Large intestine (tissue), 3 donors: ENCODE results near the gene GPR61. TPM values are rescaled to one million over a fixed set of nuclear protein-coding genes. Genes with fewer than 3 reads are reported as not detected.

Source experiments
- DNase-seq, 2 donors: peaks; one replicate each; pipeline versions ENCODE4 v3.0.0 to v3.0.0-alpha.2; 2013
- H3K27ac ChIP-seq: one replicate; pipeline ENCODE4 v1.5.1; 2013; ENCODE audit warnings: low read length
- H3K27me3 ChIP-seq: 2 replicates; pipeline ENCODE4 v1.6.1; 2013; ENCODE audit warnings: low read length; ENCODE audit not compliant: control insufficient read depth, insufficient read depth
- H3K36me3 ChIP-seq: 2 replicates; pipeline ENCODE4 v1.6.1; 2013; ENCODE audit warnings: low read length; ENCODE audit not compliant: control insufficient read depth, insufficient read depth
- H3K4me1 ChIP-seq: one replicate; pipeline ENCODE4 v1.6.1; 2013; ENCODE audit warnings: low read length; ENCODE audit not compliant: control insufficient read depth, insufficient read depth
- H3K4me3 ChIP-seq: one replicate; pipeline ENCODE4 v1.5.1; 2013; ENCODE audit warnings: low read length
- H3K9me3 ChIP-seq: one replicate; pipeline ENCODE4 v1.6.1; 2013; ENCODE audit warnings: mild to moderate bottlenecking, low read depth, low read length, moderate library complexity; ENCODE audit not compliant: control insufficient read depth
- WGBS: methylation state at CpG from one replicate; pipeline ENCODE4 v1.1.5; 2013; ENCODE audit warnings: low lambda C conversion rate; ENCODE audit not compliant: insufficient coverage; 5-methylcytosine and 5-hydroxymethylcytosine counted together
- polyA plus RNA-seq: library from polyadenylated mRNA; unstranded; fragments of 120-200 nt; gene quantifications from one replicate; pipeline ENCODE4 v1.2.1, GENCODE V29; 2013

Gene GPR61
- polyA plus RNA-seq, 1 donor: 0.93 TPM

DNA sequence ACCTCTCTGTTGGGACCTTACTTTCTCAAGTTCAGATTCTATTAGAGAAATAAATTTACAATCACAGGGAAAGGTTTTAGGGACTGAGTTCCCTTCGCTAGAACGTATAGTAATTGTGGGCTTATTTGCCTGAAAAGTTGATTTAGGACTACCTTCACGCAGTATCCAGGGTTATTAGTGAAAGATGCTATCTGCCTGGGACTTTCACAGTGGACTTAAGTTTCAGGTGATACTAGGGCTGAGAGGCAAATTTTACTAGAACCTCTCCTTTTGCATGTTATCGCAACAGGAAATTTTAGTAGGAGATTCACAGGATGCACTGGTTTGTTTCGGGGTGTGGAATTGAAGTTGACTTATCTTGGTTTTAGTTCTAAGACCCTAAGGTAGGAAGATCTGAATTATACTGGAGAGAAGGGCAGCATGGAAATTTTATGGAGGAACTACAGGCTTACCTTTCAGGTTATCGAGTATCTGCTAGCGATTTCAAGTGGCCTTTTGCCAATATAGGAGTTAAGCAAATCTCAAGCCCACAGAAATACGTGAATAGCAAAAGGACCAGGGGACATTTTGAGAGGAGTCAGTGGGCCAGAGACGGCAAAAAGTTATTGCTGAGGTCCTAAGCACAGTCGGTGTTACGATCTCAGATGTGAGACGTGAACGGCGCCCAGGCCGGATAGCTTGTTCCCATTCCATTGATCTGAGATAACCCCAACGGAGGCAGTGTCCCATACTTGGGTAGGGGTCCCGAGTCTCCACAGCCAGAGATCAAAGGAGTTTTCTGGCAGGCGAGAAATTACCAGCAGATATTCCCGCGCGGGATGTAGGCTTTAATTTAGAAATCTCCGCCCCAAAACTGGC, 8.0 kb downstream of the GPR61 start:
- Histone ChIP-seq H3K27me3 (no peaks in the 10 kb centered on the region), H3K4me3 (peak overlapping the region; percentile 95), H3K4me1 (peaks cover 6% of the 10 kb centered on the region), H3K9me3 (no peaks in the 10 kb centered on the region), H3K36me3 (no peaks in the 10 kb centered on the region), H3K27ac (peak overlapping the region; percentile 95)
- no CpG with 5 or more reads among the region's 22 CpGs for WGBS
- DNase-seq: peak in 1 of 2 donors; percentile 68

DNA sequence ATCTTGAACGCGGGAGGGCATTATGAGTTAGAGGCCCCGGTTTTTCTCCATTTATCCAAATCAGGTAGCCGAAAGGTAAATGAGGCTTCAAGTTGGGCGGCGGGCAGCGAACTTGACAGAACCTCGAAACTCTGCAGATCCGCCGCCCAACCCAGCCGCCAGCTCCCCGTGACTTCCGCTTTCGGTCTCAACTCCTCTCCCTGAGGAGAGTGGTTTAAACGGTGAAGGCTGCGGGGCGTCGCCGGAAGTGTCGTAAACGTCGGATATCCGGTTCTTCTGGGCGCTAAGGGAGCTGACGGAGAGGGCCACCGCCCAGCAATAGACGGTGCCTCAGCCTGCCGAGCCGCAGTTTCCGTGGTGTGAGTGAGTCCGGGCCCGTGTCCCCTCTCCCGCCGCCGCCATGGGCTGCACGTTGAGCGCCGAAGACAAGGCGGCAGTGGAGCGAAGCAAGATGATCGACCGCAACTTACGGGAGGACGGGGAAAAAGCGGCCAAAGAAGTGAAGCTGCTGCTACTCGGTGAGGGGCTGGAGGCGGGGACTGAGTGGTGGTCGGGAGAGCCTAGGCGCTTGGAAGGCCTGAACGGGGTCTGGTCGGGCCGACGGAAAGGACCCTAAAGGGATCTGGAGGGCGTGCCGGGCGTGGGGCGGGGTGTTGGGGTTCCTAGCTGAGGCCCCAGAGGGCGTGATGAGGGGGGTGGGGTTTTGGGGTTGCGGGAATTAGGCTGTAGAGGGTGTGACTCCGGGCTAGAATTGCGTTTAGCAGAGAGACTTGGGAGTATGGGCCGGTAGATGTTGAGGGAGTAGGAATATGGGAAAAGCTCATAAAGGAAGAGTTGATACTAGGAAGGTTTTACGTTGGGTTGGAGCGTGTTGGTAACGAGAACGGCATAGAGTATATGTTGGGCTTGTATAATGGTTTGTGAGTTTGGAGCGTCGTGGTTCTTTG, 8.9 kb downstream of the GPR61 start, which contains the start of gene GNAI3:
Gene GNAI3 (plus strand): TSS at position 295 of the 947 bp plus-strand sequence. CDS start 106 bp downstream, at position 401.
- no peaks in the 10 kb centered on the region for H3K36me3 ChIP-seq
- peak; percentile 98 to 99 for DNase-seq
- peak within 1 kb of the TSS; percentile 95 for H3K4me3 ChIP-seq
- peak within 1 kb of the TSS; percentile 95 for H3K27ac ChIP-seq
- peaks cover 6% of the 10 kb centered on the region for H3K4me1 ChIP-seq
- 2% methylated on average over 8 of the region's 68 CpGs for WGBS
- H3K27me3 ChIP-seq: no peaks in the 10 kb centered on the region
- no peaks in the 10 kb centered on the region for H3K9me3 ChIP-seq

DNA sequence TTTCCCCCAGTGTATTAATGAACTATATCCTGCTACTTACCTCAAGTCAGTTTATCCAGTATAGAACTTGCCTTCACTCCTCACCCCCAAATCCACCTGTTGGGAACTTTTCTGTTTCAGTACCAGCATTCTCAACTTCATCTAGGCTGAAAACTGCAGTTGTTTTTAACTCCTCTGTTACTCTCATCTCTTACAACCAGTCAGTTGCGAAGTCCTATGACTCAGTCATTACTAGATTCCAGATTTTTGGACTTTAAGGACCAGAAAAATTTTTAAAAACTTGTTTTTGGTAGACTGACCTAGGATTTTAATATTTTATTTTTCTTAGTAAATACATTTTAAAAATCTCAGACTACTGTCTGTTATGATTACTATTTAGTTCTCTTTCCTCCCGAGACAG, 16.9 kb downstream of the GPR61 start:
- H3K27me3 ChIP-seq: no peaks in the 10 kb centered on the region
- H3K4me1 ChIP-seq: peaks cover 11% of the 10 kb centered on the region
- H3K36me3 ChIP-seq: peaks cover 3% of the 10 kb centered on the region
- no peak overlapping the region for H3K27ac ChIP-seq
- H3K4me3 ChIP-seq: no peak overlapping the region
- no peak for DNase-seq
- no CpG with 5 or more reads among the region's 2 CpGs for WGBS
- no peaks in the 10 kb centered on the region for H3K9me3 ChIP-seq

DNA sequence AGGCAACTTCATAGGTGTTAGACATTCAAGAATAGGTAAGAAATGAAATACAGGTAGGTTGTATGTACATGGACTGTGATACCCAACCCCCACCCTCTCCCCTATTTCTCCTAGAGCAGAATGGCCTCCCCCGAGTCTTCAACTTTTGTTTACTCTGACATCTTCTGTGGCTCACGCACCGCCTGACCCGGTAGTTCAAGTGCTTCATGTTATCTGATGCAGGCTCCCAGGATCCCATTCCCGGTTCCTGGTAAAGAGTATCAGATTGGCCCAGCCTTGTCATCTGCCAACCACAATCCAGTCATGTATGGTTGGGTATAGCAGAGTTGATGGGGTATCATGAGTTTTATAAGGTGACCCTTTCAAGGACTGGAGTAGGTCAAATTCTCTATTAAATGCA, 17.8 kb downstream of the GPR61 start:
- Histone ChIP-seq H3K36me3 (peaks cover 3% of the 10 kb centered on the region), H3K4me3 (no peak overlapping the region), H3K4me1 (peaks cover 11% of the 10 kb centered on the region), H3K9me3 (no peaks in the 10 kb centered on the region), H3K27ac (no peak overlapping the region), H3K27me3 (no peaks in the 10 kb centered on the region)
- no CpG with 5 or more reads among the region's 5 CpGs for WGBS
- no peak for DNase-seq

DNA sequence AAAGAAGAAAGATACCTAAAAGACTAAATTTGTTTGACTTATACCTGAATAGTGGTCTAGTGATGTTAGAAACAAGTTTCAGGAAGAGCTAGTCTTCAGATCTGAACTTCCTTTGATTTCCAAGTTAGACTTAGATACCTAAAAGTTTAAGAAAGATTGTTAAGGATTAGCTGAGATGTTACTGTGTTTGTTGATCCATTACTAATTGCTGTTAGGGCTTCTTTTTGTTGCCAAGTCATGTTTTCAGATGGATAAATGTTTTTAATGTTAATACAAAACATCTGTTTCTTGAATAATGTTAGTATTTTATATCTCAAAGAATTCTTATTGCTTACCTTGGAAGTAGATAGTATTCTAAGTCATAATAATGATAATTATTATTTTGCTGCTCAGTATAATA, 20.3 kb downstream of the GPR61 start:
- Histone ChIP-seq H3K27me3 (no peaks in the 10 kb centered on the region), H3K4me1 (peaks cover 26% of the 10 kb centered on the region), H3K4me3 (no peak overlapping the region), H3K36me3 (peaks cover 3% of the 10 kb centered on the region), H3K27ac (no peak overlapping the region), H3K9me3 (no peaks in the 10 kb centered on the region)
- DNase-seq: no peak

DNA sequence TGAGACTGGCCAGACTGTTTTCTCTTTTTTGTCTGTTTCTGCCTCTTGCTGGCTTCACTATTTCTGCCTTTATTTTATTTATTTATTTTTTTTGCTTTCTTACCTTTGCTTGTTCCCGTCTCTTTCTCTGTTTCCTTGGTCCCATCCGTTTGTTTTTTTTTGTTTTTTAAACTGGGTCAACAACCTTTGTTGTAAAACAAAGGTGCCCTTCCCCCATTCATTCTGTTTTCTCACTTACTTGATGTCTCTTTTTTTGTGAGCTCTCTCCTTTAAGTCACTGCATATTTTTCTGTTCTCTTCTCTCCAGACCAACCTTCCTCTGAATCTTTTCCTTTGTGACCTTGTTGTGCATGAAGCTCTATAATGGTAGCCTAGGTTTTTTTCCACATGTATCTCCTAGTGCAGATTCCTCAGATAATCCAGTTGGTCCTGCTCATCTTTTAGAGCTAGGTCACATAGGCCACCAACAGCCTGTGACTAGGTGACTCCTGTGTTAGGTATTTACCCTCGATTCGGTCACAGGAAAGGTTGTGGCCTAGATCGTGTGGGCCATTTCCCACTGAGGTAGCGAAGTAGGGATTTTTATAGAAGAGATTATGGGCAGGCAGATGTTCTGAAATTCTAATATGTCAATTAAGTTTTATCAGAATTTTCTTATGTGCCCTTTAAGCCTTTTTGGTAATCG, 24.7 kb downstream of the GPR61 start:
- Histone ChIP-seq H3K4me3 (no peak overlapping the region), H3K27ac (no peak overlapping the region), H3K9me3 (no peaks in the 10 kb centered on the region), H3K4me1 (peaks cover 35% of the 10 kb centered on the region), H3K27me3 (no peaks in the 10 kb centered on the region), H3K36me3 (no peaks in the 10 kb centered on the region)
- 69% methylated on average over 5 of the region's 7 CpGs for WGBS
- no peak for DNase-seq

DNA sequence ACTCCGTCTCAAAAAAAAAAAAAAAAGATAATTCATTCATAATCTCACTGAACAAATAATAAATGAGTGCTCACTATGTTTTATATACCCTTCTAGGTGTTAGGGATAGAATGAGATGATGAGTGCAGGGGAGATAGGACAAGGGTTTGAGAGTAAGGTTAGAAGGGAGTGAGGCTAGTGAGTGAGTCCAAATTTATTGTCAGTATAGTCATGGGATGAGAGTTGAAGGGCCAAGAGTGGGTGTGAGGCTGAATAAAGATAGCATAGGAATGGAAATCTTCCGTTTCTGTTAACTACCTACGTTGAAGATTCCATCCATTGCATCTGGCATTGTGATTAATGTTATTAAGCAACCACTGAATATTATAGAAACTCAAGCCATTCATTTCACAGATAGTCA, 25.6 kb downstream of the GPR61 start:
- no peak overlapping the region for H3K4me3 ChIP-seq
- no peaks in the 10 kb centered on the region for H3K27me3 ChIP-seq
- no peaks in the 10 kb centered on the region for H3K9me3 ChIP-seq
- no peak for DNase-seq
- peaks cover 35% of the 10 kb centered on the region for H3K4me1 ChIP-seq
- no peak overlapping the region for H3K27ac ChIP-seq
- WGBS: no CpG with 5 or more reads among the region's 3 CpGs
- H3K36me3 ChIP-seq: no peaks in the 10 kb centered on the region

DNA sequence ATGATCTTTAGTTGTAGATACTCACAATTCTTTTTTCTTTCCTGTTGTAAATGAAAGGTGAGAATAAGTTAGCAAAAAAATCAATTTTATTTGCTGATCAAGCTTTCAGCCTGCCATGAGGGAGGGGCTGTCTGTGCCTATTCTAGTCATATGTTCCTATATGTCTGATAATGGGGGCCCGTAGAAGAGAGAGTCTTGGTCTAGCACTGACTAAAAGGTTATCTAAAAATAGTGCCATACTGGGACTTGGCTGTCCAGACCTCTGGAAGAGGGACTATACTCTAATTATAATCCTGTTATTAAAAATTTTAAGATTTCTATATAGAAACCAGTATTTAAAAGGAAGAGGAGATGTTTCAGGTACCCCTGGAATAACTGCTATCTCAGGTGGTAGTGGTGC, 27.3 kb downstream of the GPR61 start:
- DNase-seq: no peak
- WGBS: no CpG with 5 or more reads among the region's 1 CpG
- H3K27me3 ChIP-seq: no peaks in the 10 kb centered on the region
- no peaks in the 10 kb centered on the region for H3K36me3 ChIP-seq
- H3K9me3 ChIP-seq: no peaks in the 10 kb centered on the region
- H3K4me3 ChIP-seq: no peak overlapping the region
- H3K27ac ChIP-seq: no peak overlapping the region
- H3K4me1 ChIP-seq: peaks cover 27% of the 10 kb centered on the region

DNA sequence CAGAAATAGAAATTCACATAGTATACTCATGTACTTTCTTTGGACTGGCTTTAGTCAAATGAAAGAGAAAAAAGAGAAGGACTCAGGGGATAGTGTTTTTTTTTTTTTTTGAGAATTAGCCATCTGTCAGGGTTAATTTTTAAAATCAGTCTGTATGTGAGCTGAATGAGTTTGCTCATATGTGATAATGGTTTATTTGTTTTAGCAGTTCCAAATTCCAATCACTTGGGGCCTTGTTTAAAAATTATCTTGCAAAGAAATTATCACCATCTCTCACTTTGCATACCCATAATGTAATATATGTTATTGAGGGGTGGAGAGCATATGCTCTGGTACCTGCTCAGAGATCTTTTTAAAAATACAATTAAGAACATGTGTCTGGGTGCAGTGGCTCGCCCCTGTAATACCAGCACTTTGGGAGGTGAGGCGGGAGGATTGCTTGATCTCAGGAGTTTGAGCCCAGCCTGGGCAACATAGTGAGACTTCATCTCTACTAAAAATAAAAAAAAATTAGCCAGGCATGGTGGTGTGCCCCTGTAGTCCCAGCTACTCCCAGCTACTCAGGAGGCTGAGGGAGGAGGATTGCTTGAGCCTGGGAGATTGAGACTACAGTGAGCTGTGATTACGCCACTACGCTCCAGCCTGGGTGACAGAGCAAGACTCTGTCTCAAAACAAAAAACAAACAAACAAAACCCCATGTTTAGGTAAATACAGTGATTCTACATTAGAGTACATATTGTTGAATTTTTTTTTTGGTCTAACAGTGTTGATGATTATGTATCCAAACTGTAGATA, 28.4 kb downstream of the GPR61 start:
- Histone ChIP-seq H3K4me1 (peaks cover 23% of the 10 kb centered on the region), H3K27me3 (no peaks in the 10 kb centered on the region), H3K27ac (no peak overlapping the region), H3K9me3 (no peaks in the 10 kb centered on the region), H3K4me3 (no peak overlapping the region), H3K36me3 (no peaks in the 10 kb centered on the region)
- WGBS: no CpG with 5 or more reads among the region's 4 CpGs
- peak in 1 of 2 donors; percentile 41 for DNase-seq
